ENCODE results near the gene PKNOX2. TPM values are rescaled to one million over a fixed set of nuclear protein-coding genes. Genes with fewer than 3 reads are reported as not detected.

Gene PKNOX2
- total RNA-seq, 1 donor = under 0.01 TPM

DNA sequence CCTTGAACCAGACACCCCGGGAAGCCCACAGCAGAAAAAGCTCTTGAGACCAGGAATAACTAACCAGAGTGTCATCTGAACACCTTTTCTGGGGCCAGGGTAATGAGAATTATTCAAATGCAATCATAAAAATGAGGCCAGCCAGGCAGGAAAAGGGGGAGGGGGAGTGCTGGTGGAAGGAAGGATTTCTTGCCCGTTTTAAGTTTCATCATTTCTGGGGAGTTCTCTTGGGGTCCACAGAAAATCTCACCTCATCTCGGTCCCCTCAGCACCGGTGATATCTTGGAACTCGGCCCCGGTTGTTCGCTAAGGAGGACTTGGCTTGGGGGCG lies 495 bp upstream of the PKNOX2 start:
- Histone ChIP-seq H3K9me3 (ENCODE audit: low read depth, low read length) (no peaks in the 10 kb centered on the region), H3K27me3 (ENCODE audit: insufficient read depth, low read length) (peaks cover 66% of the 10 kb centered on the region), H3K4me3 (ENCODE audit: low read length) (no peak overlapping the region), H3K4me1 (ENCODE audit: insufficient read depth, low read length) (peaks cover 18% of the 10 kb centered on the region)

DNA sequence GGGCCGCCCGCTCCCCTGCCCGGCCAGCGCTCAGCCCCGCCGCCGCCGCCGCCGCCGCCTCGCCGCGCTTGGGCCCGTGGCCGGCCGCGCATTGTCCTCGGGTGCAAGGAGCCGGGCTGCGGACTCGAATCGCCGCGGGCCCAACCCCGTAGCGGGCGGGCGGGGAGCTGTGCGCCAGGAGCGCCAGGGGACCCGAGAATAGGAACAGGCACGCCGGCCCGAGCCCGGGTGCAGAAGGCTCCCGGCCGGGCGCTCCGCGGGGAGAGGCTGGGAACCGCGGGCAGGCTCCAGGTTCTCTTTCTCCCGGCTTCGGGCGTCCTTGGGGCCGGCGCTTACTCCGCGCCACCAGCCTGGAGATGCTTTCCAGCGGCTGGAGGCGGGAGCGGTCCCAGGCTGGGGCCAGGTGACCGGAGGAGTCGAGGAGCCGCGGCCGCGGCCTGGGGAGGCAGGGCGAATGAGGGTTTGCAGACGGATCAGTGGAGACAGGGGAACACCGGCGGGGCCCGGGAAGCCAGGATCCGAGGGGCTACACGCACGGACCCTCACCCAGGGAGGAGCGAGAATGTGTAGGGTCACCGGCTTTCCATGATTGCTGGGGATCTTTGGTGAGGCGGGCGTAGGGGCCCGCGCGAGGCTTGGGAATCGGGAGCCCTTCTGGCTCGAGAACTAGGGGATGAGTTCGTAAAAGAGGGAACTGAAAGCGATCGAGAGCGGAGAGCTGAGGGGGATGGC lies 726 bp downstream of the PKNOX2 start:
- Histone ChIP-seq H3K4me1 (ENCODE audit: insufficient read depth, low read length) (peaks cover 18% of the 10 kb centered on the region), H3K27me3 (ENCODE audit: insufficient read depth, low read length) (peaks cover 74% of the 10 kb centered on the region), H3K9me3 (ENCODE audit: low read depth, low read length) (no peaks in the 10 kb centered on the region), H3K4me3 (ENCODE audit: low read length) (peak overlapping the region; percentile 20)

DNA sequence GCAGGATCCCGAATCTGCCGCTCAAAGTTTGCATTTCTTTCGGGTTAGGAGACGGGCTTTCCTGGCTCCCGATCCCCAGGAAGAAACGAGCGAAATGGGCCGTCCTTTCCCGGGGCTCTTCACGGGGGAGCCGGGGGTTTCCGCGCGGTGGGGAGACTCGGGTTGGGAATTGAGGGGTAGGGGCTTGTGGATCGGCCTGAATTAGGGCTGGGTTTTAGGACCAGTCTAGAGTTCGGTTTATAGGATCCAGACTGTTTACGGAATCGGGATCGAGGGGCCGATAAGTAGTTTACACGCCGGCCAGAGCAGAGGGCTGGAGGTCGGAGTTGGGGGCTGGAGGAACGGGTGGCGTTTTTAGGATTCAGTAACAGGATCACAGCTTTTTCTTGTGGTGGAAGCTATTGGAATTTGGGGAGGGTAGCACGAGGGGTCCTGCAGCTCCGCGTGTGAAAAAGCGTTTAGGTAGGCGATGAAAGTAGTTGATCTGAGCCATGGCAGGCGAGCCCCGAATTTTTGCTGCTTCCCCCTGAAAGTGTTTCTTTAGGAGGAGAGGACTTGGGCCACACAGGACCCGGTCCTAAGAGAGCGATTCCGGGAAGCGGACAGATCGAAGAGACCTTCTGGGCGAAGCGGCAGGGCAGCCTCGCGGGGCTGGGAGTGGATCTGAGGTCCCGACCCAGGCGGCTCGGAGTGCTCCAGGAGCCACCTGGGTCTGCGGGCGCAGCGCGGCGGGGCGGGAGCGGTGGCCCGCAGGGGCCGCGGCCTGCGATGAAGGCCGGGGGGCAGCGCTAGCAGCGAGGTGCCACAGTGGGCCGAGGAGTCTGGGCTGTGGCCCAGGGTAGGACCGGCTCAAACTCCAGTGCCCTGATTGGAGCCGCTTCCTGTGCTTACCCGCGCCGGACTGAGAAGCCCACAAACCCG lies 1.6 kb downstream of the PKNOX2 start:
- Histone ChIP-seq H3K4me1 (ENCODE audit: insufficient read depth, low read length) (peaks cover 18% of the 10 kb centered on the region), H3K9me3 (ENCODE audit: low read depth, low read length) (no peaks in the 10 kb centered on the region), H3K4me3 (ENCODE audit: low read length) (no peak overlapping the region), H3K27me3 (ENCODE audit: insufficient read depth, low read length) (peaks cover 69% of the 10 kb centered on the region)

GRCh38 chr11:125166764-125167291 lies 2.3 kb downstream of the PKNOX2 start:
- peaks cover 18% of the 10 kb centered on the region for H3K4me1 ChIP-seq (ENCODE audit: insufficient read depth, low read length)
- H3K9me3 ChIP-seq (ENCODE audit: low read depth, low read length) = no peaks in the 10 kb centered on the region
- peaks cover 73% of the 10 kb centered on the region for H3K27me3 ChIP-seq (ENCODE audit: insufficient read depth, low read length)
- no peak overlapping the region for H3K4me3 ChIP-seq (ENCODE audit: low read length)

DNA sequence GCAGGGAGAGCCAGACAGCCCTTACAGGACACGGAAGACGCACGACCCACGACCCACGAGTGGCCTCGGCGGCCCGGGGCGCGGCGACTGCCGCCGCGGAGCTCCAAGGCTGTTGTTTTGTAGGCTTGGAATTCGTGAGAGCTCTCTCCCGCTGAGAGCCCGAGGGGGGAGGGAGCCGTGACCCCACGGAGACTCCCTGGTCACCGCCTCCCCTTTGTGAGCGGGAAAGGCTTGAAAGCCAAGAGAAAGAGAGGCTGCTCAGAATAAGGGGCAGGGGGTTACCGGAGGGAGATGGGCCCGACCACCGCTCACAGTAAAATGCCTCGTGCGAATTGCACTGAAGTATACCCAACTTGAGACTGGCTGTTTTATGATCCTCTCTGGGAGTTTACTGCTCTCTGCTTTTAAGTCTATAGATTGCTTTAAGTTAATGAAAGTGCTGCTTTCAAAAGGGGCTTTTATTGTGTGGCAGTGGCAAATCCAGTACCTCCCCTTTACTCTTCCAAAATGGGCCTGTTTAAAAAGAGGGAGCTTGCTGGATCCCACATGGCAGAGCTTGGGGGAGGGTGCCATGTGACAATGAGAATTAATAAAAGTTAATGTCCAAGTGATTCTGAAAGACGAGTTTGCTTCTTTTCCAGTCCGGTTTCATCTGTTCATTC lies 2.9 kb downstream of the PKNOX2 start:
- Histone ChIP-seq H3K9me3 (ENCODE audit: low read depth, low read length) (no peaks in the 10 kb centered on the region), H3K4me3 (ENCODE audit: low read length) (no peak overlapping the region), H3K27me3 (ENCODE audit: insufficient read depth, low read length) (peaks cover 67% of the 10 kb centered on the region), H3K4me1 (ENCODE audit: insufficient read depth, low read length) (peaks cover 18% of the 10 kb centered on the region)

GRCh38 chr11:125167954-125168835 lies 3.6 kb downstream of the PKNOX2 start:
- H3K4me3 ChIP-seq (ENCODE audit: low read length) = no peak overlapping the region

DNA sequence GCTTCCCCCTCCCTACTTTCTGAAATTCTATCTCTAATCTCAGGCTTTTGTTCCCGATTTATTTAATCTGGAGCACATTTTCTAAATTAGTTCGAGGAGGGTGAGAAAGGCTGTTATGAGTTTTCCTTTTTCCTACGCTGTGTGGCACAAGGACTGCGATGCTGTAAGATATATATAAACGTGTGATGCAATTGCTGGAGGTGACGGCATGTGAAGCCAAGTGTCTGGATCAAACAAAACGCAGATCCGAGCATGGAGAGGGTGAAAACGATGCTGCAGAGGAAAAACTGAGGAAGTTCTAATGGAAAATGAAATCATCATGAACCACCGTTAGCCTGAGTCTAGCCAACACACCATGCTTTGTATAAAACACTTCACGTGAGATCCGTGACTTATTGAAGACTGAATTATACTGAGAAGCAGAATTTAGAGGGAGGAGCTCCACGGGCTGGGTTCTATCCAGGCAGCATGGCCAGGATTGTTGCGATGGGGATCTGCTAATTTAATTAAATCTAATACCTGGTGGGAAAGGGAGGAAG lies 4.4 kb downstream of the PKNOX2 start:
- H3K4me1 ChIP-seq (ENCODE audit: insufficient read depth, low read length) = peaks cover 18% of the 10 kb centered on the region
- H3K9me3 ChIP-seq (ENCODE audit: low read depth, low read length) = no peaks in the 10 kb centered on the region
- H3K27me3 ChIP-seq (ENCODE audit: insufficient read depth, low read length) = peaks cover 54% of the 10 kb centered on the region
- no peak overlapping the region for H3K4me3 ChIP-seq (ENCODE audit: low read length)

More at GRCh38 chr11:125167954-125168835, 3.6 kb downstream of the PKNOX2 start:
- no peaks in the 10 kb centered on the region for H3K9me3 ChIP-seq (ENCODE audit: low read depth, low read length)
- peaks cover 18% of the 10 kb centered on the region for H3K4me1 ChIP-seq (ENCODE audit: insufficient read depth, low read length)
- H3K27me3 ChIP-seq (ENCODE audit: insufficient read depth, low read length) = peaks cover 62% of the 10 kb centered on the region

- no peaks in the 10 kb centered on the region for H3K9me3 ChIP-seq (ENCODE audit: low read depth, low read length)
- H3K4me3 ChIP-seq (ENCODE audit: low read length) = no peak overlapping the region
- H3K27me3 ChIP-seq (ENCODE audit: insufficient read depth, low read length) = peaks cover 52% of the 10 kb centered on the region
- H3K4me1 ChIP-seq (ENCODE audit: insufficient read depth, low read length) = peaks cover 18% of the 10 kb centered on the region
These were observed 5.5 kb downstream of the PKNOX2 start for GRCh38 chr11:125170001-125170509.

DNA sequence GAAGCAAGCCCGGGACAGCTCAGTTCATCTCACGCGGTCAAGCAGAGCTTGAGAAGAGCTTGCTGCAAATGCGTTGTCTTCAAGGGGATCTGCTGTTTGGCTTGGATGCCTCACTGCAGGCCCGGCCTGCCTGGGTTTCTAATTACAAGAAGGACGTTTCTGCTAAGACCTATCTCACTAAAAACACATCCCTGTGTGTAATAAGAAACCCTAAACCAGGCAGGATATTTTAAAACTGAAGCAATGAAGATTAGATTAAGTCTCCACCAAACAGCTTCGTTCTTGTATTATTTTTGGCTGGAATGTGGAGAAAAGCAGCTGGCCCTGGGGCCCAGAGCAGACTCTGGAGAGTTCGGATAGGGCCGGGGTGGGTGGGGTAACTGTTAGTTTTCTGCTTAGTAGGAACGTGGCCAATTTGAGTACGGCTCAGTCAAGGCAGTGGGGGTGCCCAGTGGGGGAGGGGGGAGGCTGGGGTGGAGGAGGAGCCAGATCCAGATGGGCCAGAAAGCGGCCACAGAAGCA lies 6.0 kb downstream of the PKNOX2 start:
- H3K27me3 ChIP-seq (ENCODE audit: insufficient read depth, low read length) = peaks cover 50% of the 10 kb centered on the region
- no peaks in the 10 kb centered on the region for H3K9me3 ChIP-seq (ENCODE audit: low read depth, low read length)
- H3K4me1 ChIP-seq (ENCODE audit: insufficient read depth, low read length) = peaks cover 13% of the 10 kb centered on the region
- H3K4me3 ChIP-seq (ENCODE audit: low read length) = no peak overlapping the region

GRCh38 chr11:125171974-125172373 lies 7.4 kb downstream of the PKNOX2 start:
- Histone ChIP-seq H3K9me3 (ENCODE audit: low read depth, low read length) (no peaks in the 10 kb centered on the region), H3K27me3 (ENCODE audit: insufficient read depth, low read length) (peaks cover 36% of the 10 kb centered on the region), H3K4me1 (ENCODE audit: insufficient read depth, low read length) (no peaks in the 10 kb centered on the region)

GRCh38 chr11:125173027-125173426 lies 8.5 kb downstream of the PKNOX2 start:
- Histone ChIP-seq H3K9me3 (ENCODE audit: low read depth, low read length) (no peaks in the 10 kb centered on the region), H3K4me1 (ENCODE audit: insufficient read depth, low read length) (no peaks in the 10 kb centered on the region), H3K4me3 (ENCODE audit: low read length) (no peak overlapping the region), H3K27me3 (ENCODE audit: insufficient read depth, low read length) (peaks cover 27% of the 10 kb centered on the region)

More at GRCh38 chr11:125171974-125172373, 7.4 kb downstream of the PKNOX2 start:
- no peak overlapping the region for H3K4me3 ChIP-seq (ENCODE audit: low read length)

DNA sequence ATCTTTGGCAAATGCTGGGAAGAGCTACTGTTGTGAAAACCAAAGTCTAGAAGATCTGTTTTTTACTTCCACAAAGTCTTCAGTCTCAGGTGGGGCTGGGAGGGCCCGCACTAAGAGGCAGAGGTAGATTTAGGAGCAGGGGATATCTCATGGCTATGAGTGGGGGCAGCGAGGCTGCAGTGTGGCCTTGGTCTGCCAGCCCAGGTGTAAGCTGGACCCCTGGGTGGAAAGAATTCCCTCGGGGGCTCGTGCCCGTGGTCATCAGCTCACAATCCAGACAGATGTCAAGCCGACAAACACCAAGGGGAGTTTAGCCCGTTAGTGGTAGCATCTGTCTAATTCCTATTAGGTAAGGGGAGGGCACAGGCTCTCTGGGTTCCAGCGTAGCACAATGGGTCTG lies 9.0 kb downstream of the PKNOX2 start:
- H3K4me3 ChIP-seq (ENCODE audit: low read length) = no peak overlapping the region
- peaks cover 21% of the 10 kb centered on the region for H3K27me3 ChIP-seq (ENCODE audit: insufficient read depth, low read length)
- no peaks in the 10 kb centered on the region for H3K9me3 ChIP-seq (ENCODE audit: low read depth, low read length)
- H3K4me1 ChIP-seq (ENCODE audit: insufficient read depth, low read length) = no peaks in the 10 kb centered on the region

DNA sequence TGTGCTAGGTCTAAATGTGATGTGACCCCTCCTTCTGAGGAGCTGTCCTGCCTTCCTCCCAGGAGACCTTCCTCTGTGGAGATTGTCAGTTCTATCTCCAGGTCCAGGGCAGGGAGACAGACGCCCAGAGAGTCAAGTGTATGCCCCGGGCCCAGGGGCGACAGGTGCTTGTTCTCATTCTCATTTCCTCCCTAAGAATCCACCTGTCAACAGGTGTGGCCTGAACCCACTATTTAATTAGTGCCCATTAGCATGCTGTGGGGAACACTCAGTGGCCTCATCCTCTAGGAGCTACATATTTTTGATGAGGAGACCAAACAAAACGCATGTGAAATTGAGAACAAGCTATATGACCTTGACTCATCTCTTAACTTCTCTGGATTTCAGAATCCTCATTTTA lies 9.5 kb downstream of the PKNOX2 start:
- Histone ChIP-seq H3K4me1 (ENCODE audit: insufficient read depth, low read length) (no peaks in the 10 kb centered on the region), H3K27me3 (ENCODE audit: insufficient read depth, low read length) (peaks cover 16% of the 10 kb centered on the region), H3K4me3 (ENCODE audit: low read length) (no peak overlapping the region), H3K9me3 (ENCODE audit: low read depth, low read length) (no peaks in the 10 kb centered on the region)

All from mononuclear cell (primary cell).